Measurements from ENCODE around the gene BAMBI.

- no peak for TF ChIP-seq CTCF (IDR thresholded peaks at IDR 0.05; ENCODE audit: borderline replicate concordance, extremely low read depth, low read length, poor library complexity, severe bottlenecking)
- no peak for TF ChIP-seq EZH2 (IDR thresholded peaks at IDR 0.05; ENCODE audit: borderline replicate concordance, low read depth, low read length, severe bottlenecking)
These were observed 34.5 kb downstream of the BAMBI start for GRCh38 chr10:28711776-28712175.

Measured in DND-41 (cell line).